Liver (tissue), 9 donors: ENCODE measurements around the gene BPI. TPM values are rescaled to one million over a fixed set of nuclear protein-coding genes. Genes with fewer than 3 reads are reported as not detected.

Experiments used
- DNase-seq: peaks from one replicate; pipeline ENCODE4 v3.0.0-alpha.2; 2017; ENCODE audit warnings: low spot score
- H3K27ac ChIP-seq, 2 donors: one replicate each; pipeline ENCODE4 v1.7.0; 2013; ENCODE audit warnings: inconsistent platforms in 2 of 2, low read length in 2 of 2, control low read depth in 1 of 2, low read depth in 1 of 2, mild to moderate bottlenecking in 1 of 2
- H3K27me3 ChIP-seq, 4 donors: one replicate each; pipeline versions ENCODE4 v1.6.1 to v1.7.0; 2013; ENCODE audit warnings: low read length in 3 of 4, inconsistent platforms in 1 of 4, mild to moderate bottlenecking in 1 of 4, moderate library complexity in 1 of 4; ENCODE audit not compliant: control insufficient read depth in 4 of 4, insufficient read depth in 4 of 4
- H3K36me3 ChIP-seq, 4 donors: one replicate each; pipeline versions ENCODE4 v1.6.1 to v1.7.0; 2013; ENCODE audit warnings: low read length in 3 of 4, mild to moderate bottlenecking in 3 of 4, low read depth in 1 of 4, moderate library complexity in 1 of 4; ENCODE audit not compliant: control insufficient read depth in 4 of 4, insufficient read depth in 3 of 4
- H3K4me1 ChIP-seq, 4 donors: one replicate each; pipeline versions ENCODE4 v1.6.1 to v1.7.0; 2013; ENCODE audit warnings: low read length in 3 of 4, mild to moderate bottlenecking in 3 of 4, moderate library complexity in 1 of 4; ENCODE audit not compliant: control insufficient read depth in 4 of 4, insufficient read depth in 4 of 4
- H3K4me3 ChIP-seq, 3 donors: one replicate each; pipeline versions ENCODE4 v1.6.1 to v1.7.0; 2013; ENCODE audit warnings: low read length in 3 of 3, control low read depth in 1 of 3, low read depth in 1 of 3, mild to moderate bottlenecking in 1 of 3
- H3K9ac ChIP-seq, 2 donors: one replicate each; pipeline ENCODE4 v1.7.0; 2013; ENCODE audit warnings: low read length in 2 of 2, mild to moderate bottlenecking in 2 of 2, moderate library complexity in 2 of 2, control low read depth in 1 of 2, low read depth in 1 of 2
- H3K9me3 ChIP-seq, 4 donors: one replicate each; pipeline versions ENCODE4 v1.6.1 to v1.7.0; 2013; ENCODE audit warnings: low read length in 3 of 4; ENCODE audit not compliant: control insufficient read depth in 4 of 4
- CTCF ChIP-seq: fragments of 150-350 bp; IDR thresholded peaks from 2 replicates; pipeline ENCODE4 v1.5.1; 2017; ENCODE audit warnings: improper control_type of control experiment, low read depth, low read length; ENCODE audit not compliant: missing input control
- EGR1 ChIP-seq, 2 donors: IDR thresholded peaks; 2 replicates each; pipeline ENCODE4 v1.6.1; 2016 to 2018; ENCODE audit warnings: antibody characterized with exemption in 2 of 2, low read depth in 2 of 2
- FOXA1 ChIP-seq: IDR thresholded peaks from 2 replicates; pipeline ENCODE4 v1.6.1; 2016; ENCODE audit warnings: antibody characterized with exemption
- GABPA ChIP-seq, 2 donors: IDR thresholded peaks in 1 of 2; conservative IDR thresholded peaks in 1 of 2; 2 replicates each; pipeline ENCODE4 v1.6.1; 2016; ENCODE audit warnings: antibody characterized with exemption in 2 of 2, mild to moderate bottlenecking in 1 of 2, moderate library complexity in 1 of 2
- HNF4A ChIP-seq, 2 donors: conservative IDR thresholded peaks; 2 replicates each; pipeline ENCODE4 v1.6.1; 2016; ENCODE audit warnings: antibody characterized with exemption in 2 of 2, mild to moderate bottlenecking in 2 of 2
- HNF4G ChIP-seq: IDR thresholded peaks from 2 replicates; pipeline ENCODE4 v1.6.1; 2016; ENCODE audit warnings: antibody characterized with exemption
- JUND ChIP-seq, 2 donors: IDR thresholded peaks; 2 replicates each; pipeline ENCODE4 v1.6.1; 2016; ENCODE audit warnings: antibody characterized with exemption in 2 of 2
- NR2F2 ChIP-seq: IDR thresholded peaks from 2 replicates; pipeline ENCODE4 v1.6.1; 2016; ENCODE audit warnings: antibody characterized with exemption
- RAD21 ChIP-seq, 2 donors: IDR thresholded peaks; 2 replicates each; pipeline ENCODE4 v1.6.1; 2016; ENCODE audit warnings: antibody characterized with exemption in 2 of 2, mild to moderate bottlenecking in 2 of 2
- REST ChIP-seq: IDR thresholded peaks from 2 replicates; pipeline ENCODE4 v1.6.1; 2016; ENCODE audit warnings: antibody characterized with exemption, mild to moderate bottlenecking
- RXRA ChIP-seq, 2 donors: IDR thresholded peaks; 2 replicates each; pipeline ENCODE4 v1.6.1; 2017 to 2018; ENCODE audit warnings: antibody characterized with exemption in 2 of 2, mild to moderate bottlenecking in 1 of 2
- SP1 ChIP-seq: IDR thresholded peaks from 2 replicates; pipeline ENCODE4 v1.6.1; 2018; ENCODE audit warnings: antibody characterized with exemption, mild to moderate bottlenecking
- TAF1 ChIP-seq: conservative IDR thresholded peaks from 2 replicates; pipeline ENCODE4 v1.6.1; 2016; ENCODE audit warnings: antibody characterized with exemption, mild to moderate bottlenecking
- YY1 ChIP-seq: IDR thresholded peaks from 2 replicates; pipeline ENCODE4 v1.6.1; 2016; ENCODE audit warnings: antibody characterized with exemption, mild to moderate bottlenecking
- WGBS: extraction: QIAGEN DNeasy Blood & Tissue Kit; methylation state at CpG from one replicate; pipeline ENCODE4 v1.1.7; 2013; 5-methylcytosine and 5-hydroxymethylcytosine counted together
- polyA plus RNA-seq, 2 donors: library from polyadenylated mRNA; stranded (reverse) in 1 of 2; unstranded in 1 of 2; fragments of 200-250 nt in 1 of 2; fragments of >200 nt in 1 of 2; fragmentation: Nextera tagmentation in 1 of 2; extraction: Ambion mirVana in 1 of 2; gene quantifications; one replicate each; pipeline versions ENCODE4 v1.2.1 to v1.2.3, GENCODE V29; 2013 to 2015
- total RNA-seq, 2 donors: library from RNA; depleted of rRNA; stranded (reverse); fragments of >200 nt; gene quantifications; one replicate each; pipeline ENCODE4 v1.2.3, GENCODE V29; 2014
- TF ChIP-seq, protein P1 (sequence below): IDR thresholded peaks from 2 replicates; pipeline ENCODE4 v1.6.1; 2016; ENCODE audit warnings: antibody characterized with exemption
- TF ChIP-seq, protein P2 (sequence below): IDR thresholded peaks from 2 replicates; pipeline ENCODE4 v1.6.1; 2016; ENCODE audit warnings: antibody characterized with exemption
- TF ChIP-seq, protein P3 (sequence below): IDR thresholded peaks from 2 replicates; pipeline ENCODE4 v1.6.1; 2016; ENCODE audit warnings: antibody characterized with exemption
- donor health status: healthy.
- donor health status: healthy.
- donor health status: healthy.
- donor health status: healthy.
- donor health status: healthy.

The BPI gene
- total and polyA plus RNA-seq, 4 donors = 0.08 to 10.3 (median 0.37) TPM; not detected in 1

- TF ChIP-seq RXRA (IDR thresholded peaks at IDR 0.05) (no peak), JUND (IDR thresholded peaks at IDR 0.05) (no peak), FOXA1 (no peak), SP1 (no peak), HNF4A (conservative IDR thresholded peaks at IDR 0.05) (no peak), GABPA (IDR thresholded peaks at IDR 0.05 in 1 of 2, conservative IDR thresholded peaks at IDR 0.05 in 1 of 2) (no peak), RAD21 (IDR thresholded peaks at IDR 0.05) (no peak), EGR1 (IDR thresholded peaks at IDR 0.05; ENCODE audit: low read depth in 2 of 2) (no peak), HNF4G (no peak), REST (no peak), TAF1 (no peak), NR2F2 (no peak), CTCF (no peak), YY1 (no peak)
- TF ChIP-seq, protein P1, sequence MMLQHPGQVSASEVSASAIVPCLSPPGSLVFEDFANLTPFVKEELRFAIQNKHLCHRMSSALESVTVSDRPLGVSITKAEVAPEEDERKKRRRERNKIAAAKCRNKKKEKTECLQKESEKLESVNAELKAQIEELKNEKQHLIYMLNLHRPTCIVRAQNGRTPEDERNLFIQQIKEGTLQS = no peak
- TF ChIP-seq, protein P2, sequence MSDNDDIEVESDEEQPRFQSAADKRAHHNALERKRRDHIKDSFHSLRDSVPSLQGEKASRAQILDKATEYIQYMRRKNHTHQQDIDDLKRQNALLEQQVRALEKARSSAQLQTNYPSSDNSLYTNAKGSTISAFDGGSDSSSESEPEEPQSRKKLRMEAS = no peak
- TF ChIP-seq, protein P3, sequence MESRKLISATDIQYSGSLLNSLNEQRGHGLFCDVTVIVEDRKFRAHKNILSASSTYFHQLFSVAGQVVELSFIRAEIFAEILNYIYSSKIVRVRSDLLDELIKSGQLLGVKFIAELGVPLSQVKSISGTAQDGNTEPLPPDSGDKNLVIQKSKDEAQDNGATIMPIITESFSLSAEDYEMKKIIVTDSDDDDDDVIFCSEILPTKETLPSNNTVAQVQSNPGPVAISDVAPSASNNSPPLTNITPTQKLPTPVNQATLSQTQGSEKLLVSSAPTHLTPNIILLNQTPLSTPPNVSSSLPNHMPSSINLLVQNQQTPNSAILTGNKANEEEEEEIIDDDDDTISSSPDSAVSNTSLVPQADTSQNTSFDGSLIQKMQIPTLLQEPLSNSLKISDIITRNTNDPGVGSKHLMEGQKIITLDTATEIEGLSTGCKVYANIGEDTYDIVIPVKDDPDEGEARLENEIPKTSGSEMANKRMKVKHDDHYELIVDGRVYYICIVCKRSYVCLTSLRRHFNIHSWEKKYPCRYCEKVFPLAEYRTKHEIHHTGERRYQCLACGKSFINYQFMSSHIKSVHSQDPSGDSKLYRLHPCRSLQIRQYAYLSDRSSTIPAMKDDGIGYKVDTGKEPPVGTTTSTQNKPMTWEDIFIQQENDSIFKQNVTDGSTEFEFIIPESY = no peak
- WGBS = 89% methylated on average over 8 of the region's 8 CpGs
- H3K9me3 ChIP-seq = peaks cover 0 to 5% (median 0%) of the 10 kb centered on the region in 4 donors
- peaks cover 3 to 16% (median 14%) of the 10 kb centered on the region in 4 donors for H3K4me1 ChIP-seq
- H3K36me3 ChIP-seq = no peaks in the 10 kb centered on the region
- no peak overlapping the region for H3K9ac ChIP-seq
- H3K27ac ChIP-seq = no peak overlapping the region
- H3K27me3 ChIP-seq = no peaks in the 10 kb centered on the region
- DNase-seq = no peak
- no peak overlapping the region for H3K4me3 ChIP-seq
Measured at GRCh38 chr20:38334016-38334415, 30.1 kb downstream of the BPI start.
